GM12878 (cell line): ENCODE results near the gene SPRING1. TPM values are rescaled to one million over a fixed set of nuclear protein-coding genes. Genes with fewer than 3 reads are reported as not detected.

ENCODE experiments used
- ATAC-seq: fragments of 200-7000 bp; cut with Tn5 transposase; 3 replicates; pipeline ENCODE4 v1.9.1; 2020; ENCODE audit warnings: mild to moderate bottlenecking, moderate library complexity
- BruUV-seq: library from RNA; stranded (reverse); fragments of 400-500 nt; replicated peaks from 2 replicates; lab custom pipeline; 2021; lab: Mats Ljungman, UMichigan
- CTCF ChIA-PET: fragments of 300-600 bp; sonication (Branson Sonifier 250); formaldehyde crosslinking; extraction: SDS; loops from one replicate; lab custom pipeline; 2021; ENCODE audit warnings: inconsistent platforms; lab: Yijun Ruan, JAX
- POLR2A ChIA-PET: fragments of 350-600 bp; formaldehyde crosslinking; extraction: SDS; loops from one replicate; lab custom pipeline; 2021; ENCODE audit warnings: inconsistent platforms; lab: Charles Lee
- RAD21 ChIA-PET: fragments of 300-600 bp; sonication (Branson Sonifier 250); formaldehyde crosslinking; loops from one replicate; lab custom pipeline; 2023; ENCODE audit warnings: antibody characterized with exemption; ENCODE audit not compliant: unreplicated experiment; lab: Charles Lee
- SMC1A ChIA-PET: fragments of 300-600 bp; sonication (Branson Sonifier 250); formaldehyde crosslinking; loops from one replicate; lab custom pipeline; 2023; ENCODE audit not compliant: unreplicated experiment, uncharacterized antibody; lab: Charles Lee
- DNase-seq: peaks from one replicate; pipeline ENCODE4 v3.0.0-alpha.2; 2011; ENCODE audit warnings: low read depth, low spot score
- FAIRE-seq: peaks from 3 replicates; lab custom pipeline; 2011; peaks lifted over from hg19 to GRCh38; lab: Jason Lieb, UNC
- H2AFZ ChIP-seq: 2 replicates; pipeline ENCODE4 v1.6.0; 2011; ENCODE audit warnings: low read depth, low read length, control low read depth; ENCODE audit not compliant: control insufficient read depth
- H3K27ac ChIP-seq: 2 replicates; pipeline ENCODE4 v1.5.1; 2011; ENCODE audit warnings: control low read depth; ENCODE audit not compliant: control insufficient read depth, insufficient read depth
- H3K27me3 ChIP-seq, 2 experiments: replicated peaks in 1 of 2; 2 replicates each; pipeline versions ENCODE4 v1.6.0 to v1.6.1; 2011; ENCODE audit warnings: low read length in 1 of 2; ENCODE audit not compliant: control insufficient read depth in 2 of 2, insufficient read depth in 2 of 2
- H3K36me3 ChIP-seq, 2 experiments: 2 replicates each; pipeline ENCODE4 v1.5.1; 2011; ENCODE audit warnings: low read length in 1 of 2; ENCODE audit not compliant: control insufficient read depth in 2 of 2, insufficient read depth in 2 of 2
- H3K4me1 ChIP-seq: 2 replicates; pipeline ENCODE4 v1.6.1; 2011; ENCODE audit warnings: mild to moderate bottlenecking, low read length, moderate library complexity, mixed read lengths; ENCODE audit not compliant: control insufficient read depth, insufficient read depth
- H3K4me2 ChIP-seq: 2 replicates; pipeline ENCODE4 v1.6.0; 2011; ENCODE audit warnings: control low read depth; ENCODE audit not compliant: control insufficient read depth, insufficient read depth
- H3K4me3 ChIP-seq: fragments of 200-600 bp; sonication (generic); 2 replicates; pipeline ENCODE4 v1.5.1; 2016
- H3K79me2 ChIP-seq: 2 replicates; pipeline ENCODE4 v1.6.0; 2011; ENCODE audit warnings: low read length; ENCODE audit not compliant: control insufficient read depth, insufficient read depth
- H3K9ac ChIP-seq: 2 replicates; pipeline ENCODE4 v1.8.0; 2011; ENCODE audit warnings: low read length, control low read depth, mixed read lengths; ENCODE audit not compliant: control insufficient read depth, insufficient read depth
- H3K9me3 ChIP-seq: replicated peaks from 3 replicates; pipeline ENCODE4 v1.5.1; 2011; ENCODE audit warnings: mild to moderate bottlenecking, low read length; ENCODE audit not compliant: control insufficient read depth, insufficient read depth
- H4K20me1 ChIP-seq: 2 replicates; pipeline ENCODE4 v1.6.0; 2011; ENCODE audit not compliant: control insufficient read depth, insufficient read depth
- BCL11A ChIP-seq: IDR thresholded peaks from 2 replicates; pipeline ENCODE4 v1.6.1; 2011; ENCODE audit warnings: low read depth, low read length
- CBFB ChIP-seq: IDR thresholded peaks from 2 replicates; pipeline ENCODE4 v1.6.1; 2016; ENCODE audit warnings: antibody characterized with exemption, low read depth
- ELK1 ChIP-seq: IDR thresholded peaks from 2 replicates; pipeline ENCODE4 v1.6.1; 2012; ENCODE audit warnings: low read depth, low read length, improper control_type of control experiment
- HDGF ChIP-seq: fragments of 450-650 bp; IDR thresholded peaks from 2 replicates; pipeline ENCODE4 v1.6.1; 2016; ENCODE audit warnings: antibody characterized with exemption
- HSF1 ChIP-seq: fragments of 150-350 bp; IDR thresholded peaks from 2 replicates; pipeline ENCODE4 v1.6.1; 2014; ENCODE audit warnings: mild to moderate bottlenecking, low read depth, low read length
- IKZF1 ChIP-seq: fragments of 450-650 bp; conservative IDR thresholded peaks from 2 replicates; pipeline ENCODE4 v1.6.1; 2017; ENCODE audit warnings: antibody characterized with exemption, mild to moderate bottlenecking
- NFIC ChIP-seq: IDR thresholded peaks from 2 replicates; pipeline ENCODE4 v1.6.1; 2012; ENCODE audit warnings: low read depth, mild to moderate bottlenecking, inconsistent platforms, low read length, moderate library complexity
- NFYA ChIP-seq: IDR thresholded peaks from 2 replicates; pipeline ENCODE4 v1.6.1; 2011; ENCODE audit warnings: low read depth, mild to moderate bottlenecking, low read length, improper control_type of control experiment, borderline replicate concordance
- NKRF ChIP-seq: fragments of 450-650 bp; conservative IDR thresholded peaks from 2 replicates; pipeline ENCODE4 v1.6.1; 2017; ENCODE audit warnings: mild to moderate bottlenecking, moderate library complexity
- NR2C2 ChIP-seq: IDR thresholded peaks from 2 replicates; pipeline ENCODE4 v1.6.1; 2011; ENCODE audit warnings: borderline replicate concordance, low read depth; ENCODE audit not compliant: control insufficient read depth, insufficient read length
- NR2F1 ChIP-seq: fragments of 450-650 bp; conservative IDR thresholded peaks from 2 replicates; pipeline ENCODE4 v1.6.1; 2017; ENCODE audit warnings: mild to moderate bottlenecking
- PAX5 ChIP-seq: IDR thresholded peaks from 2 replicates; pipeline ENCODE4 v1.6.1; 2011; ENCODE audit warnings: low read depth, low read length, borderline replicate concordance
- POU2F2 ChIP-seq: IDR thresholded peaks from 3 replicates; pipeline ENCODE4 v1.6.1; 2011; ENCODE audit warnings: low read depth, mild to moderate bottlenecking, low read length, borderline replicate concordance
- RAD51 ChIP-seq: fragments of 450-650 bp; IDR thresholded peaks from 2 replicates; pipeline ENCODE4 v1.6.1; 2016; ENCODE audit warnings: moderate library complexity, mild to moderate bottlenecking, inconsistent platforms
- WGBS: methylation state at CpG from one replicate; pipeline ENCODE4 v1.1.6; 2016; ENCODE audit warnings: low lambda C conversion rate; ENCODE audit not compliant: insufficient replicate concordance, insufficient coverage; ENCODE audit errors: missing lambda C conversion rate; 5-methylcytosine and 5-hydroxymethylcytosine counted together
- in situ Hi-C: fragments of 300-500 bp; cut with MboI; formaldehyde crosslinking; loops from 9 replicates; pipeline ENCODE4 v1.14.3; 2018; ENCODE audit warnings: mixed read lengths
- intact Hi-C: fragments of 100-400 bp; cut with micrococcal nuclease; formaldehyde crosslinking; loops from one replicate; pipeline ENCODE4 v1.14.2; 2022; ENCODE audit not compliant: unreplicated experiment
- polyA plus RNA-seq, 11 experiments: library from polyadenylated mRNA; depleted of rRNA in 4 of 11; unstranded in 6 of 11; stranded (reverse) in 5 of 11; fragments of >200 nt; fragmentation: Nextera tagmentation in 4 of 11; fragmentation: Illumina TruSeq in 1 of 11; extraction: Ambion mirVana in 4 of 11; extraction: Trizol in 1 of 11; gene quantifications; 1 replicate in 1 of 11; 2 replicates in 10 of 11; pipeline versions ENCODE4 v1.2.1 to v1.2.3, GENCODE V29; 2011 to 2016; ENCODE audit warnings: inconsistent platforms in 2 of 11, missing spikeins in 2 of 11, low read depth in 1 of 11
- total RNA-seq, 4 experiments: library from RNA; depleted of rRNA in 3 of 4; stranded (reverse); fragments of >200 nt in 3 of 4; fragmentation: Illumina TruSeq in 1 of 4; extraction: Trizol in 1 of 4; gene quantifications; 2 replicates each; pipeline versions ENCODE4 v1.2.1 to v1.2.3, GENCODE V29; 2013 to 2021

SPRING1 gene
- total and polyA plus RNA-seq, 10 of the 15 experiments (the other 5 are each of a cell fraction or from before 2014, with no cell fraction given), result 2.5 to 25.7 (median 14.3) TPM

- TF ChIP-seq NFIC, result no peak
- no peak for TF ChIP-seq RAD51
- no peak for TF ChIP-seq NR2C2
- TF ChIP-seq HDGF, result no peak
- no peak for TF ChIP-seq BCL11A
- TF ChIP-seq, all 136 proteins: peak for 0
These were observed 6.1 kb downstream of the SPRING1 start (continued) for GRCh38 chr12:116731801-116732200.

GRCh38 chr12:116727891-116728290 lies 10.0 kb downstream of the SPRING1 start:
- DNase-seq, result no peak
- no peak overlapping the region for H3K4me3 ChIP-seq
- CTCF ChIA-PET, result interaction anchor here (1.2 kb wide), 2 partner anchors 19 to 79 kb away, joined by 3 to 6 read pairs; no protein-coding TSS in a partner anchor
- no peaks in the 10 kb centered on the region; the same call in 1 of the 2 replicates for H4K20me1 ChIP-seq
- H3K27ac ChIP-seq, result no peak overlapping the region
- FAIRE-seq, result no peak
- BruUV-seq, result no TSS peak
- 82% methylated on average over 6 of the region's 6 CpGs for WGBS
- POLR2A ChIA-PET, result no interaction called here
- H3K79me2 ChIP-seq, result no peaks in the 10 kb centered on the region; the same call in 1 of the 2 replicates
- no peak for ATAC-seq
- no peaks in the 10 kb centered on the region for H3K9me3 ChIP-seq
- H3K4me1 ChIP-seq, result no peaks in the 10 kb centered on the region
- no peak overlapping the region for H3K9ac ChIP-seq
- in situ Hi-C loops, result no loop called here
- H3K27me3 ChIP-seq, result no peaks in the 10 kb centered on the region
- RAD21 ChIA-PET, result no interaction called here
- TF ChIP-seq HSF1, result no peak
- no peak for TF ChIP-seq POU2F2
- TF ChIP-seq NR2F1, result no peak
- no peak for TF ChIP-seq PAX5
- TF ChIP-seq CBFB, result no peak
- TF ChIP-seq NKRF, result no peak
- TF ChIP-seq IKZF1, result no peak
- TF ChIP-seq NFYA, result no peak
- TF ChIP-seq ELK1, result no peak
- SMC1A ChIA-PET, result interaction anchor here (0.6 kb wide), 1 partner anchor 24 kb away, joined by 3 read pairs; no protein-coding TSS in a partner anchor
- intact Hi-C loops, result no loop called here
- H3K4me2 ChIP-seq, result no peak overlapping the region
- no peak overlapping the region for H2AFZ ChIP-seq
- H3K36me3 ChIP-seq, result peaks cover under 1 to 3% of the 10 kb centered on the region in 2 experiments; a peak in 3 of 4 replicates
